HepG2 (cell line): ENCODE measurements around the gene HAGH. TPM values are rescaled to one million over a fixed set of nuclear protein-coding genes. Genes with fewer than 3 reads are reported as not detected.
A peak's percentile ranks its signal among the peaks of the same experiment; 100 is the strongest.

Source experiments
- CCDC6 ChIP-seq: sonication (generic); formaldehyde crosslinking; IDR thresholded peaks from 2 replicates; pipeline ENCODE4 v1.8.1; 2022; ENCODE audit warnings: mild to moderate bottlenecking, missing genetic modification reagents, moderate library complexity
- CTCF ChIP-seq: sonication (generic); formaldehyde crosslinking; IDR thresholded peaks from 2 replicates; pipeline ENCODE4 v1.5.0; 2020; ENCODE audit warnings: mild to moderate bottlenecking, missing genetic modification reagents, moderate library complexity
- ELF1 ChIP-seq: sonication (generic); formaldehyde crosslinking; IDR thresholded peaks from 2 replicates; pipeline ENCODE4 v1.4.0; 2020; ENCODE audit warnings: missing genetic modification reagents
- HDAC1 ChIP-seq: sonication (generic); formaldehyde crosslinking; IDR thresholded peaks from 2 replicates; pipeline ENCODE4 v1.5.1; 2020; ENCODE audit warnings: mild to moderate bottlenecking, missing genetic modification reagents
- IKZF5 ChIP-seq: IDR thresholded peaks from 2 replicates; pipeline ENCODE4 v1.6.1; 2018; ENCODE audit warnings: missing genetic modification reagents, mild to moderate bottlenecking, missing compliant biosample characterization
- KDM4B ChIP-seq: sonication (generic); formaldehyde crosslinking; IDR thresholded peaks from 2 replicates; pipeline ENCODE4 v1.4.0; 2020; ENCODE audit warnings: missing genetic modification reagents
- KLF16 ChIP-seq, 2 experiments: sonication (generic) in 1 of 2; formaldehyde crosslinking in 1 of 2; IDR thresholded peaks; 2 replicates each; pipeline versions ENCODE4 v1.6.1 to v1.8.0; 2016 to 2023; ENCODE audit warnings: missing genetic modification reagents in 2 of 2, missing compliant biosample characterization in 1 of 2
- MAX ChIP-seq: IDR thresholded peaks from 2 replicates; pipeline ENCODE4 v1.6.1; 2012; ENCODE audit warnings: inconsistent platforms
- MEIS1 ChIP-seq: sonication (generic); formaldehyde crosslinking; IDR thresholded peaks from 2 replicates; pipeline ENCODE4 v1.9.0; 2021; ENCODE audit warnings: mild to moderate bottlenecking, missing genetic modification reagents, moderate library complexity, borderline replicate concordance
- MYC ChIP-seq: sonication (generic); formaldehyde crosslinking; IDR thresholded peaks from 2 replicates; pipeline ENCODE4 v1.9.0; 2021; ENCODE audit warnings: missing genetic modification reagents, borderline replicate concordance
- NFKB2 ChIP-seq: sonication (generic); formaldehyde crosslinking; IDR thresholded peaks from 2 replicates; pipeline ENCODE4 v1.4.0; 2020; ENCODE audit warnings: missing genetic modification reagents, borderline replicate concordance
- NR1H2 ChIP-seq: sonication (generic); formaldehyde crosslinking; IDR thresholded peaks from 2 replicates; pipeline ENCODE4 v1.8.1; 2022; ENCODE audit warnings: low read depth, missing genetic modification reagents, borderline replicate concordance
- RARA ChIP-seq: IDR thresholded peaks from 2 replicates; pipeline ENCODE4 v1.6.1; 2016; ENCODE audit warnings: missing genetic modification reagents, missing compliant biosample characterization
- SMC3 ChIP-seq: IDR thresholded peaks from 2 replicates; pipeline ENCODE4 v1.6.1; 2011; ENCODE audit warnings: low read length, improper control_type of control experiment
- SOX6 ChIP-seq, 2 experiments: fragments of 450-650 bp in 1 of 2; sonication (generic) in 1 of 2; formaldehyde crosslinking in 1 of 2; IDR thresholded peaks; 2 replicates each; pipeline versions ENCODE4 v1.4.0 to v1.6.1; 2017 to 2020; ENCODE audit warnings: antibody characterized with exemption in 1 of 2, mild to moderate bottlenecking in 1 of 2, missing genetic modification reagents in 1 of 2
- STAG1 ChIP-seq: sonication (generic); formaldehyde crosslinking; IDR thresholded peaks from 2 replicates; pipeline ENCODE4 v1.4.0; 2020; ENCODE audit warnings: missing genetic modification reagents
- TOPORS ChIP-seq: sonication (generic); formaldehyde crosslinking; IDR thresholded peaks from 2 replicates; pipeline ENCODE4 v1.8.0; 2023; ENCODE audit warnings: mild to moderate bottlenecking, missing genetic modification reagents
- ZBTB38 ChIP-seq: sonication (generic); formaldehyde crosslinking; IDR thresholded peaks from 2 replicates; pipeline ENCODE4 v1.5.1; 2020; ENCODE audit warnings: mild to moderate bottlenecking, missing genetic modification reagents
- ZFP41 ChIP-seq: sonication (generic); formaldehyde crosslinking; IDR thresholded peaks from 2 replicates; pipeline ENCODE4 v1.4.0; 2020; ENCODE audit warnings: mild to moderate bottlenecking, missing genetic modification reagents, borderline replicate concordance
- ZFX ChIP-seq: sonication (generic); formaldehyde crosslinking; IDR thresholded peaks from 2 replicates; pipeline ENCODE4 v1.4.0; 2020; ENCODE audit warnings: mild to moderate bottlenecking, low read depth, missing genetic modification reagents, moderate library complexity
- ZNF136 ChIP-seq: sonication (generic); formaldehyde crosslinking; IDR thresholded peaks from 2 replicates; pipeline ENCODE4 v1.8.1; 2022; ENCODE audit warnings: low read depth, mild to moderate bottlenecking, moderate library complexity, missing genetic modification reagents
- ZNF317 ChIP-seq: sonication (generic); formaldehyde crosslinking; IDR thresholded peaks from 2 replicates; pipeline ENCODE4 v1.5.0; 2020; ENCODE audit warnings: mild to moderate bottlenecking, missing genetic modification reagents
- ZNF576 ChIP-seq: sonication (generic); formaldehyde crosslinking; IDR thresholded peaks from 2 replicates; pipeline ENCODE4 v1.4.0; 2020; ENCODE audit warnings: mild to moderate bottlenecking, missing genetic modification reagents
- ZNF607 ChIP-seq: sonication (generic); formaldehyde crosslinking; IDR thresholded peaks from 2 replicates; pipeline ENCODE4 v1.5.1; 2020; ENCODE audit warnings: missing genetic modification reagents, mild to moderate bottlenecking, borderline replicate concordance
- ZNF850 ChIP-seq: sonication (generic); formaldehyde crosslinking; conservative IDR thresholded peaks from 2 replicates; pipeline ENCODE4 v1.9.0; 2021; ENCODE audit warnings: mild to moderate bottlenecking, missing genetic modification reagents
- polyA plus RNA-seq, 8 experiments: library from polyadenylated mRNA; depleted of rRNA in 3 of 8; stranded (reverse) in 7 of 8; unstranded in 1 of 8; fragments of >200 nt; fragmentation: Illumina TruSeq in 4 of 8; extraction: Trizol in 4 of 8; gene quantifications; 2 replicates each; pipeline versions ENCODE4 v1.2.1 to v1.2.3, GENCODE V29; 2011 to 2016; ENCODE audit warnings: low read depth in 4 of 8, missing spikeins in 1 of 8, mixed read lengths in 1 of 8; ENCODE audit not compliant: insufficient read depth in 1 of 8
- total RNA-seq, 5 experiments: library from RNA; depleted of rRNA; stranded (reverse); fragments of >200 nt; fragmentation: Illumina TruSeq; extraction: Trizol; gene quantifications; 2 replicates each; pipeline ENCODE4 v1.2.3, GENCODE V29; 2016; ENCODE audit warnings: low read depth in 1 of 5
- TF ChIP-seq, protein P1 (sequence below): sonication (generic); formaldehyde crosslinking; IDR thresholded peaks from 2 replicates; pipeline ENCODE4 v1.4.0; 2020; ENCODE audit warnings: missing genetic modification reagents, borderline replicate concordance

HAGH gene
- total and polyA plus RNA-seq, 2 of the 13 experiments (the other 11 are each of a cell fraction or from before 2014, with no cell fraction given), result 70.4 to 95.4 TPM

DNA sequence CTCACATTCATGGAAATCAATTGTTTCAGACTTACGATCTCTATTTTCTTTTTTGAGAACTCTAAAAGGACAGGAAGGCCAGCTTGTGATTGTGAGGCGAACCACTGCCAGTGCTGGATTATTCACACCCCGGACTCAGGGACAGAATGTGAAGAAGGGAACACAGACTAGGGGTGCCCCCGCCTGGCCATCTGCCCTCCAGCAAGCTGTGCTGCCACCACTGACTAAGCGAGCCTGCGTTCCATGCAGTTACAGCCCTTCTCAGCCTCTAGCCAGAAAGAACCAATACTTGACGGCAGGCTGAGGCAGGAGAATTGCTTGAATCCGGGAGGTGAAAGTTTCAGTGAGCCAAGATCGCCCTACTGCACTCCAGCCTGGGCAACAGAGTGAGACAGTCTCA, 2.8 kb downstream of the HAGH start (continued):
- TF ChIP-seq TOPORS (CRISPR knock-in tag), result no peak
- TF ChIP-seq SOX6 (IDR thresholded peaks at IDR 0.05), result no peak
- no peak for TF ChIP-seq SOX6 (CRISPR knock-in tag; IDR thresholded peaks at IDR 0.05)
- TF ChIP-seq ZBTB38 (CRISPR knock-in tag), result peak; percentile 31; the same call in 1 of the 2 replicates
- TF ChIP-seq ZFX (CRISPR knock-in tag), result no peak; the same call in 1 of the 2 replicates
- TF ChIP-seq ZNF317 (CRISPR knock-in tag), result no peak
- TF ChIP-seq MAX, result no peak
- TF ChIP-seq ZNF136 (CRISPR knock-in tag), result no peak
- TF ChIP-seq KLF16 (CRISPR knock-in tag; IDR thresholded peaks at IDR 0.05), result peak in 1 of 2 experiments; percentile 50; a peak in 1 of 4 replicates
- no peak for TF ChIP-seq CCDC6 (CRISPR knock-in tag)
- peak; percentile 27; the same call in 1 of the 2 replicates for TF ChIP-seq MYC (CRISPR knock-in tag)
- TF ChIP-seq HDAC1 (CRISPR knock-in tag), result peak; percentile 61; the same call in 1 of the 2 replicates
- no peak for TF ChIP-seq IKZF5 (CRISPR knock-in tag)
- 0 out of 2 replicates have a peak, but pooled peaks have one; percentile 13 for TF ChIP-seq ELF1
- no peak for TF ChIP-seq KDM4B (CRISPR knock-in tag)
- no peak for TF ChIP-seq ZNF576 (CRISPR knock-in tag)
- peak; percentile 82 for TF ChIP-seq STAG1 (CRISPR knock-in tag)
- no peak for TF ChIP-seq ZNF607 (CRISPR knock-in tag)
- TF ChIP-seq NFKB2 (CRISPR knock-in tag), result no peak
- TF ChIP-seq ZNF850 (CRISPR knock-in tag), result no peak
- no peak for TF ChIP-seq ZFP41 (CRISPR knock-in tag)
- no peak for TF ChIP-seq MEIS1
- TF ChIP-seq RARA (CRISPR knock-in tag), result no peak
- TF ChIP-seq CTCF (CRISPR knock-in tag), result peak; percentile 87
- TF ChIP-seq NR1H2, result no peak
- TF ChIP-seq, protein P1, sequence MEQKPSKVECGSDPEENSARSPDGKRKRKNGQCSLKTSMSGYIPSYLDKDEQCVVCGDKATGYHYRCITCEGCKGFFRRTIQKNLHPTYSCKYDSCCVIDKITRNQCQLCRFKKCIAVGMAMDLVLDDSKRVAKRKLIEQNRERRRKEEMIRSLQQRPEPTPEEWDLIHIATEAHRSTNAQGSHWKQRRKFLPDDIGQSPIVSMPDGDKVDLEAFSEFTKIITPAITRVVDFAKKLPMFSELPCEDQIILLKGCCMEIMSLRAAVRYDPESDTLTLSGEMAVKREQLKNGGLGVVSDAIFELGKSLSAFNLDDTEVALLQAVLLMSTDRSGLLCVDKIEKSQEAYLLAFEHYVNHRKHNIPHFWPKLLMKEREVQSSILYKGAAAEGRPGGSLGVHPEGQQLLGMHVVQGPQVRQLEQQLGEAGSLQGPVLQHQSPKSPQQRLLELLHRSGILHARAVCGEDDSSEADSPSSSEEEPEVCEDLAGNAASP (CRISPR knock-in tag), result peak; percentile 44; the same call in 1 of the 2 replicates
- TF ChIP-seq SMC3, result peak; percentile 36
